HG02840 (cell line): Measurements from ENCODE around the gene CHMP1B.
A peak's percentile ranks its signal among the peaks of the same experiment; 100 is the strongest.

Source experiments
- ATAC-seq: cut with Tn5 transposase; IDR thresholded peaks from one replicate; pipeline ENCODE4 v1.9.1; 2021; ENCODE audit warnings: mild to moderate bottlenecking, moderate library complexity, moderate number of reproducible peaks; ENCODE audit not compliant: unreplicated experiment, low FRiP score

The CHMP1B gene

GRCh38 chr18:11851146-11851805 lies at the start of gene CHMP1B:
Gene CHMP1B, plus strand, starts transcription at chr18:11851413. Its CDS starts 99 bp downstream, at chr18:11851512.
- peak; percentile 95 for ATAC-seq

- no peak for ATAC-seq
Observed at GRCh38 chr18:11801573-11801972, 49.6 kb upstream of the CHMP1B start.

- no peak for ATAC-seq
Observed at GRCh38 chr18:11802158-11802557, 49.1 kb upstream of the CHMP1B start.

GRCh38 chr18:11802586-11802985 lies 48.6 kb upstream of the CHMP1B start:
- ATAC-seq = no peak

- ATAC-seq = no peak
Observed at GRCh38 chr18:11807233-11807632, 44.0 kb upstream of the CHMP1B start.

- no peak for ATAC-seq
Observed at GRCh38 chr18:11808001-11808855, 43.0 kb upstream of the CHMP1B start.

GRCh38 chr18:11809895-11810294 lies 41.3 kb upstream of the CHMP1B start:
- no peak for ATAC-seq

GRCh38 chr18:11810379-11810778 lies 40.8 kb upstream of the CHMP1B start:
- no peak for ATAC-seq

GRCh38 chr18:11811009-11811408 lies 40.2 kb upstream of the CHMP1B start:
- ATAC-seq = no peak

- ATAC-seq = no peak
Observed at GRCh38 chr18:11817229-11817628, 34.0 kb upstream of the CHMP1B start.

- ATAC-seq = no peak
Observed at GRCh38 chr18:11818486-11819203, 32.6 kb upstream of the CHMP1B start.

- no peak for ATAC-seq
Observed at GRCh38 chr18:11819938-11820337, 31.3 kb upstream of the CHMP1B start.

- no peak for ATAC-seq
Observed at GRCh38 chr18:11820697-11821096, 30.5 kb upstream of the CHMP1B start.

- ATAC-seq = no peak
Observed at GRCh38 chr18:11821208-11821607, 30.0 kb upstream of the CHMP1B start.

GRCh38 chr18:11821643-11822237 lies 29.5 kb upstream of the CHMP1B start:
- no peak for ATAC-seq

GRCh38 chr18:11823545-11823944 lies 27.7 kb upstream of the CHMP1B start:
- no peak for ATAC-seq

- ATAC-seq = no peak
Observed at GRCh38 chr18:11826836-11827235, 24.4 kb upstream of the CHMP1B start.

GRCh38 chr18:11828786-11829432 lies 22.3 kb upstream of the CHMP1B start:
- ATAC-seq = no peak

- no peak for ATAC-seq
Observed at GRCh38 chr18:11830585-11830984, 20.6 kb upstream of the CHMP1B start.

- no peak for ATAC-seq
Observed at GRCh38 chr18:11831921-11832320, 19.3 kb upstream of the CHMP1B start.
